Kidney (tissue), 14 donors: ENCODE results near the gene SUPT4H1. TPM values are rescaled to one million over a fixed set of nuclear protein-coding genes. Genes with fewer than 3 reads are reported as not detected.

Experiments used
- DNase-seq, 5 donors: peaks; one replicate each; pipeline ENCODE4 v3.0.0-alpha.2; 2013 to 2020
- FAIRE-seq: peaks from 2 replicates; lab custom pipeline; 2012; peaks lifted over from hg19 to GRCh38; lab: Jason Lieb, UNC
- H3K27ac ChIP-seq, 2 donors: one replicate each; pipeline ENCODE4 v1.7.0; 2013; ENCODE audit warnings: low read depth in 2 of 2, low read length in 2 of 2, inconsistent platforms in 1 of 2
- H3K27me3 ChIP-seq: one replicate; pipeline ENCODE4 v1.7.1; 2013; ENCODE audit warnings: low read length, inconsistent platforms; ENCODE audit not compliant: control insufficient read depth, insufficient read depth
- H3K36me3 ChIP-seq, 3 donors: one replicate each; pipeline versions ENCODE4 v1.7.0 to v1.7.1; 2013; ENCODE audit warnings: low read length in 3 of 3, control low read depth in 1 of 3, inconsistent platforms in 1 of 3; ENCODE audit not compliant: insufficient read depth in 3 of 3, control insufficient read depth in 2 of 3
- H3K4me1 ChIP-seq, 3 donors: one replicate each; pipeline versions ENCODE4 v1.7.0 to v1.7.1; 2013; ENCODE audit warnings: low read length in 3 of 3, inconsistent platforms in 1 of 3, low read depth in 1 of 3; ENCODE audit not compliant: control insufficient read depth in 2 of 3, insufficient read depth in 2 of 3
- H3K4me3 ChIP-seq, 3 donors: one replicate each; pipeline versions ENCODE4 v1.7.0 to v1.8.1; 2013; ENCODE audit warnings: low read length in 3 of 3, control low read depth in 1 of 3, inconsistent platforms in 1 of 3
- H3K9ac ChIP-seq, 3 donors: one replicate each; pipeline versions ENCODE4 v1.7.0 to v1.7.1; 2013; ENCODE audit warnings: low read length in 3 of 3, control low read depth in 1 of 3, inconsistent platforms in 1 of 3
- H3K9me3 ChIP-seq, 3 donors: one replicate each; pipeline versions ENCODE4 v1.7.0 to v1.7.1; 2013; ENCODE audit warnings: low read length in 3 of 3, control low read depth in 1 of 3, inconsistent platforms in 1 of 3; ENCODE audit not compliant: control insufficient read depth in 2 of 3, insufficient read depth in 1 of 3
- CTCF ChIP-seq: IDR thresholded peaks from 3 replicates; pipeline ENCODE4 v1.5.1; 2012; ENCODE audit warnings: mild to moderate bottlenecking, moderate library complexity, borderline replicate concordance; ENCODE audit not compliant: insufficient read depth; ENCODE audit errors: extremely low read depth
- intact Hi-C: fragments of 100-400 bp; cut with DNase I; formaldehyde crosslinking; loops from one replicate; pipeline ENCODE4 v1.11.1; 2022
- polyA plus RNA-seq: library from polyadenylated mRNA; stranded (reverse); fragments of 350-450 nt; fragmentation: Illumina TruSeq; extraction: RNeasy Lipid Tissue Mini Kit (QIAGEN cat#74804); gene quantifications from one replicate; pipeline ENCODE4 v1.2.3, GENCODE V29; 2014; ENCODE audit warnings: low read depth, low replicate concordance; ENCODE audit not compliant: insufficient read depth
- total RNA-seq: library from RNA; stranded (reverse); fragmentation: NEBNext Ultra II Directional; extraction: Animal tissue kit (Norgen Biotek cat#: 25700); gene quantifications from one replicate; pipeline ENCODE4 v1.2.1, GENCODE V29; 2021
- donor health status: control.
- donor health status: control.
- donor health status: control.
- donor health status: control.
- donor health status: control.
- donor health status: DM: yes; HTN: yes; CAD: no.
- donor health status: Normal renal cell carcinoma (clear cell type).

The SUPT4H1 gene
- total and polyA plus RNA-seq, 2 donors from 2014 or later, result 60.5 to 129 TPM

GRCh38 chr17:58312829-58313228, 39.2 kb downstream of the SUPT4H1 start:
- DNase-seq (no peak), FAIRE-seq (no peak)
- intact Hi-C loops, result no loop called here
- no peaks in the 10 kb centered on the region for H3K4me1 ChIP-seq
- H3K36me3 ChIP-seq, result no peaks in the 10 kb centered on the region
- no peaks in the 10 kb centered on the region for H3K27me3 ChIP-seq
- H3K4me3 ChIP-seq, result no peak overlapping the region
- H3K27ac ChIP-seq, result no peak overlapping the region
- no peak for TF ChIP-seq CTCF
- no peaks in the 10 kb centered on the region for H3K9me3 ChIP-seq
- no peak overlapping the region for H3K9ac ChIP-seq

- Histone ChIP-seq H3K9me3 (no peaks in the 10 kb centered on the region), H3K4me3 (no peak overlapping the region), H3K4me1 (no peaks in the 10 kb centered on the region), H3K27me3 (no peaks in the 10 kb centered on the region), H3K36me3 (no peaks in the 10 kb centered on the region), H3K9ac (no peak overlapping the region), H3K27ac (no peak overlapping the region)
- FAIRE-seq, result no peak
- no peak for TF ChIP-seq CTCF
- peak in 2 of 5 donors; percentile 7 to 64 for DNase-seq
- intact Hi-C loops, result no loop called here
These were observed 39.9 kb downstream of the SUPT4H1 start for GRCh38 chr17:58312021-58312630.

- TF ChIP-seq CTCF, result no peak
- DNase-seq, result peak in 2 of 5 donors; percentile 26 to 68
These were observed 40.5 kb downstream of the SUPT4H1 start for GRCh38 chr17:58311429-58311894.

More at GRCh38 chr17:58311429-58311894, 40.5 kb downstream of the SUPT4H1 start:
- Histone ChIP-seq H3K27me3 (no peaks in the 10 kb centered on the region), H3K9me3 (no peaks in the 10 kb centered on the region), H3K4me1 (no peaks in the 10 kb centered on the region), H3K27ac (no peak overlapping the region), H3K36me3 (no peaks in the 10 kb centered on the region), H3K9ac (no peak overlapping the region), H3K4me3 (no peak overlapping the region)
- FAIRE-seq, result no peak
- intact Hi-C loops, result no loop called here
